ENCODE data around the gene KLF13.

GRCh38 chr15:31376511-31376910 is 49.9 kb downstream of the KLF13 start:
- TF ChIP-seq, protein P1, sequence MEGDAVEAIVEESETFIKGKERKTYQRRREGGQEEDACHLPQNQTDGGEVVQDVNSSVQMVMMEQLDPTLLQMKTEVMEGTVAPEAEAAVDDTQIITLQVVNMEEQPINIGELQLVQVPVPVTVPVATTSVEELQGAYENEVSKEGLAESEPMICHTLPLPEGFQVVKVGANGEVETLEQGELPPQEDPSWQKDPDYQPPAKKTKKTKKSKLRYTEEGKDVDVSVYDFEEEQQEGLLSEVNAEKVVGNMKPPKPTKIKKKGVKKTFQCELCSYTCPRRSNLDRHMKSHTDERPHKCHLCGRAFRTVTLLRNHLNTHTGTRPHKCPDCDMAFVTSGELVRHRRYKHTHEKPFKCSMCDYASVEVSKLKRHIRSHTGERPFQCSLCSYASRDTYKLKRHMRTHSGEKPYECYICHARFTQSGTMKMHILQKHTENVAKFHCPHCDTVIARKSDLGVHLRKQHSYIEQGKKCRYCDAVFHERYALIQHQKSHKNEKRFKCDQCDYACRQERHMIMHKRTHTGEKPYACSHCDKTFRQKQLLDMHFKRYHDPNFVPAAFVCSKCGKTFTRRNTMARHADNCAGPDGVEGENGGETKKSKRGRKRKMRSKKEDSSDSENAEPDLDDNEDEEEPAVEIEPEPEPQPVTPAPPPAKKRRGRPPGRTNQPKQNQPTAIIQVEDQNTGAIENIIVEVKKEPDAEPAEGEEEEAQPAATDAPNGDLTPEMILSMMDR (IDR thresholded peaks at IDR 0.05; ENCODE audit: low read depth, low read length, poor library complexity, severe bottlenecking), result no peak
- no peak for TF ChIP-seq EZH2phosphoT487 (IDR thresholded peaks at IDR 0.05; ENCODE audit: borderline replicate concordance, low read length)
